Measurements from ENCODE around the gene STXBP1. TPM values are rescaled to one million over a fixed set of nuclear protein-coding genes. Genes with fewer than 3 reads are reported as not detected.

The STXBP1 gene
- total RNA-seq, 4 donors from 2014 or later, result 96.3 to 142 (median 105) TPM

GRCh38 chr9:127586096-127586495, 26.0 kb upstream of the STXBP1 start:
- DNase-seq (ENCODE audit: low spot score in 2 of 2), result no peak
- whole genome bisulfite sequencing, 2 donors, result 66 to 68% methylated on average over 14 of the region's 14 CpGs
- Histone ChIP-seq H3K36me3 (no peaks in the 10 kb centered on the region), H3K27me3 (no peaks in the 10 kb centered on the region), H3K4me3 (no peak overlapping the region), H3K9me3 (no peaks in the 10 kb centered on the region), H3K4me1 (peaks cover 0 to 14% (median 0%) of the 10 kb centered on the region in 4 donors), H3K27ac (no peak overlapping the region)
- TF ChIP-seq POLR2A (IDR thresholded peaks at IDR 0.05), result no peak
- no peak for TF ChIP-seq EP300 (IDR thresholded peaks at IDR 0.05)

- TF ChIP-seq EP300 (IDR thresholded peaks at IDR 0.05), result peak in 1 of 2 donors; percentile 36
- TF ChIP-seq POLR2A (IDR thresholded peaks at IDR 0.05), result no peak
- peak; percentile 77 to 96 (median 87) for TF ChIP-seq CTCF (IDR thresholded peaks at IDR 0.05)
- no peaks in the 10 kb centered on the region for H3K27me3 ChIP-seq
- DNase-seq (ENCODE audit: low spot score in 2 of 2), result peak; percentile 75 to 88
- H3K9me3 ChIP-seq, result no peaks in the 10 kb centered on the region
- no peak overlapping the region for H3K4me3 ChIP-seq
- no peak overlapping the region for H3K27ac ChIP-seq
- 45 to 50% methylated on average over 5 of the region's 5 CpGs for WGBS, 2 donors
- no peaks in the 10 kb centered on the region for H3K36me3 ChIP-seq
- H3K4me1 ChIP-seq, result peaks cover 0 to 14% (median 0%) of the 10 kb centered on the region in 4 donors
These were observed 25.5 kb upstream of the STXBP1 start for GRCh38 chr9:127586537-127586936.

- WGBS, 2 donors, result 67 to 75% methylated on average over 2 of the region's 2 CpGs
- DNase-seq (ENCODE audit: low spot score in 2 of 2), result no peak
These were observed 24.1 kb upstream of the STXBP1 start for GRCh38 chr9:127587966-127588365.

GRCh38 chr9:127588740-127589506, 23.2 kb upstream of the STXBP1 start:
- peaks cover 0 to 14% (median 0%) of the 10 kb centered on the region in 4 donors for H3K4me1 ChIP-seq
- 53 to 59% methylated on average over 5 of the region's 5 CpGs for WGBS, 2 donors
- no peaks in the 10 kb centered on the region for H3K9me3 ChIP-seq
- DNase-seq (ENCODE audit: low spot score in 2 of 2), result no peak
- H3K4me3 ChIP-seq, result no peak overlapping the region
- H3K36me3 ChIP-seq, result no peaks in the 10 kb centered on the region
- no peak overlapping the region for H3K27ac ChIP-seq
- H3K27me3 ChIP-seq, result no peaks in the 10 kb centered on the region
- no peak for TF ChIP-seq EP300 (IDR thresholded peaks at IDR 0.05)
- no peak for TF ChIP-seq CTCF (IDR thresholded peaks at IDR 0.05)
- TF ChIP-seq POLR2A (IDR thresholded peaks at IDR 0.05), result no peak

More at GRCh38 chr9:127587966-127588365, 24.1 kb upstream of the STXBP1 start:
- Histone ChIP-seq H3K27ac (no peak overlapping the region), H3K4me1 (peaks cover 0 to 14% (median 0%) of the 10 kb centered on the region in 4 donors), H3K9me3 (no peaks in the 10 kb centered on the region), H3K4me3 (no peak overlapping the region), H3K27me3 (no peaks in the 10 kb centered on the region), H3K36me3 (no peaks in the 10 kb centered on the region)
- TF ChIP-seq EP300 (IDR thresholded peaks at IDR 0.05), result no peak
- TF ChIP-seq POLR2A (IDR thresholded peaks at IDR 0.05), result no peak
- TF ChIP-seq CTCF (IDR thresholded peaks at IDR 0.05), result no peak

- Histone ChIP-seq H3K9me3 (no peaks in the 10 kb centered on the region), H3K27me3 (no peaks in the 10 kb centered on the region), H3K4me1 (peaks cover 0 to 14% (median 0%) of the 10 kb centered on the region in 4 donors), H3K27ac (no peak overlapping the region), H3K36me3 (no peaks in the 10 kb centered on the region), H3K4me3 (no peak overlapping the region)
- peak; percentile 53 to 73 for DNase-seq (ENCODE audit: low spot score in 2 of 2)
- WGBS, 2 donors, result 6 to 7% methylated on average over 8 of the region's 8 CpGs
- TF ChIP-seq POLR2A (IDR thresholded peaks at IDR 0.05), result no peak
- peak; percentile 93 to 96 (median 94) for TF ChIP-seq CTCF (IDR thresholded peaks at IDR 0.05)
- peak in 1 of 2 donors; percentile 65 for TF ChIP-seq EP300 (IDR thresholded peaks at IDR 0.05)
These were observed 22.1 kb upstream of the STXBP1 start for GRCh38 chr9:127589955-127590370.

All from tibial nerve (tissue), 4 donors.